HUDEP-2 (cell line): ENCODE measurements around the gene DLL1.
"Not testable (repeated sequence)": the region's sequence is repeated elsewhere in the genome, so short reads cannot be mapped to it uniquely, and the experiment has no call there.

Experiments
- DNase-seq, 76 experiments: peaks; one replicate each; lab custom pipeline; 2025; ENCODE audit not compliant: unreplicated experiment in 76 of 76; lab: John Stamatoyannopoulos, UW

The DLL1 gene

DNA sequence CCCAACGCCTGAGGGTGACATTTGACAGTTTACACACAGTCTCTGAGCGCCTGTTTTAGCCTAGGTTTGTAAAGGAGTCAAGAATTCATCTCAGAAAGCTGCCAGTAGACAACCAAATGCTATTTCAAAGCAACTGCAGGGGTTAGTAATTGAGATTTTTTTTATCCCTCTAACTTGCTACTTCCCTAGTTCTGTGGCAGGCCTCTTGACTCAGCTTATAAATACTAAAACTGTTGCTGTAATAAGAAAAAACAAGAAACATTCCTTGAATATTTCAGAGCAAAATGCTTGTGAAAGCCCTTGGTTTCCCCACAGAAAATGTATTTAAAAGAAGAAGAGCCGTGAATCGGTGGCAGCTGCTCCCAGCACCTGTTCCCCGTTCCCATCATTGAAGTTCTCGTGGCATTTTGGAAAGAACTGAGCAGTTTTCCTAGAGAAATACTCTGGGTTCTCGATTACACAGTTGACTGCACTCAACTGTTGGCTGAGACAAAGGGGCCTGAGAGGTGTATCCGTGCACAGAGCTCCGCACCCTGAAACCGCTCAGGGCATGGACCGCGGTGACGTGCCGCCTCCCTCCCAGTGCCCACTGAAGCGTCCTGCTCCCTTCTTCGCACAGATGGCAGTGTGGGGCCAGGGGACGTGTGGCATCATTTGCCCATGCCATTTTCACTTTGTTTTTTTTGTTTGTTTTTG lies 20.9 kb downstream of the DLL1 start:
- DNase-seq: no peak

DNA sequence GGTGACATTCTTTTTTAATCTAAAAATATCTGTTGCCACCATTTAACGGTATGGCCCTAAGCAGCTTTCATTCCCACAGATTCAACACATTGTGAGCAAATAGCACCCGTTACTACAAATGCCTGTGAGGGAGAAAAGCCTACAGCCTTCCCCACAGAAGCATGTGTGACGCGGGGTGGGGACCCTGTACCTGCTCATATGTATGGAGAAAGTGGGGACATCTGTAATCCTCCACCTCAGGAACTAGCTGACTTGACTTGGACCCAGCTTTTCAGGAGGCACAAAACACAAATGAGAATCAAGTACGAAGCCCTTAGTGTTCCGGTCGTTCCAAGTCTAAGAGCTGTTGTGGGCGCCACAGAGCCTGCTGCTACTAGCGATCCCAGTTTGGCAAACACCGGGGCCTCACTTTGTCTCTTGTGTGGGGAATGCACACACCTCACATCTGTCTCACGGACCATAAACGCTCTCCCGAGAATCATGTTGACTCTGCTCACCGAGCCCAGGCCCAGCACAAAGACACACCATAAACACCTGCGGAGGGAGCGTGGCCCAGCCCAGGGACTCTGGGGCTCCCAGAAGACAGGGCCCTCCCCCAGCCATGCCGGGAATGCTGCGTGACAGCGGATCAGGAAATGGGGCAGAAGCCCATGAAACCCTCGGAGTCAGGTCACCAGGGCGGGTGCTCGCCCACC lies 21.6 kb downstream of the DLL1 start:
- no peak for DNase-seq

- no peak for DNase-seq
Observed at GRCh38 chr6:170268216-170269129, 22.4 kb downstream of the DLL1 start.

DNA sequence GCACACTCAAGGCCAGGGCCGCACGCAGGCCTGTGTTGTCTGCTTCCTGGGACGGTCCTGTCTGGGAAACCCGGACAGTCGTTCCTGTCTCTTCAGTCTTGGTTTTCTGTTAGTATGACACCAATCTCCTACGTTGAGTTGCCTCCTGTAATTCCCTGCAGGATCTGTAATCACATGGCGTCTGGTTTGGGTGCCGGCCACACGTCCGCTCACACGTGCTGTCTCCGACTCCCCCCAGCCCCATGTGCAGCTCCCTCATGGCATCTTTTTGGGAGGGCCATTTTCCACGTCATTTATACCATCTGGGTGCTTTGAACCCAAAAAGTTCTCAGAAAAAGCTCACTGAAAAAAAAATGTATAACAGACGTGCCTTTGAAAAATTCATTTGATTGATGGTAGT lies 23.2 kb downstream of the DLL1 start:
- no peak for DNase-seq

DNA sequence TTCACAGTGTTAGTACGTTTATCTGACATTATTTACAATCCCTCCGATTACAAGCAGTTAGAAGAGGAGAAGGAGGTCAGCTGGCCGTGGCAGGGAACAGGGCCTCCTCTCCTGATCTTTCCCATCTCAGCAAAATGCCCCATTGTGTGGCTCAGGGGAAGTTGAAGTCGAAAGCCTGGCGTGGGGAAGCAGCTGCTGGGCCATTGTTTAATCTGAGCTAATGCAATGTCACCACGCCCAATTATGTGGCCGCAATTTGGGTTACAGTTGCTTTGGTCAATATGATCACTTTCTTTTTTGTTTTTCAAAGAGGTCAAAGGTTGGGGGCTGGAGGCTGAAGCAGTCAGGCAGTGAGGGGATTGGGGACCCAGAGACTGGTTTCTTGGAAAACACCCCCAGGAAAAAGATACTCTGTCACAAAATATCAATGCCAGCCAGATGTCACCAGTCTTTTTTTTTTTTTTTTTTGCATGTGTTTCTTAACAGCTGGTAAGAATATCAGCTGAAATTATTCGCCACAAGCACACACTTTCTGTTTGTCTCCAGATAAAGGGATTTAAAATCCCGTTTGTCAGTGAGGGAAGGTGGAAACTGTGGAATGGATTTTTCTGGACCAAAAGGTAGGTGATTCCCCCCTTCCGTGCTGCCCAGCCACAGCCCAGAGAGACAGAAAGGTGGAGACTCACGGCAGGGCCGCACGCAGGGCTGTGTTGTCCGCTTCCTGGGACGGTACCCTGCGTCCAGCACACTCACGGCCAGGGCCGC lies 24.6 kb downstream of the DLL1 start:
- no peak for DNase-seq

- no peak for DNase-seq
Observed at GRCh38 chr6:170265655-170266054, 25.2 kb downstream of the DLL1 start.

DNA sequence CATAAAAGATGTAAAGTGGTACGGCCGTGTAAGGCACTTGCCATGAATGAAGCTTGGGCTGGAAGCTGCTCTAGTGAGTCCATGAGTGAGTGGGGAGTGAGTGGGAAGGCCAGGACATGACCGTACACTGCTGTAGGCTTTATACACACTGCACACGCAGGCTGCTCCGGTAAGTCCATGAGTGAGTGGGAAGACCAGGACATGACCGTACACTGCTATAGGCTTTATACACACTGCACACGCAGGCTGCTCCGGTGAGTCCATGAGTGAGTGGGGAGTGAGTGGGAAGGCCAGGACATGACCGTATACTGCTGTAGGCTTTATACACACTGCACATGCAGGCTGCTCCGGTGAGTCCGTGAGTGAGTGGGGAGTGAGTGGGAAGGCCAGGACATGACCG lies 26.2 kb downstream of the DLL1 start:
- DNase-seq: not testable (repeated sequence)

GRCh38 chr6:170264086-170264485 lies 26.8 kb downstream of the DLL1 start:
- DNase-seq: no peak

- no peak for DNase-seq
Observed at GRCh38 chr6:170263410-170263809, 27.5 kb downstream of the DLL1 start.

- no peak for DNase-seq
Observed at GRCh38 chr6:170262489-170263088, 28.3 kb downstream of the DLL1 start.

- DNase-seq: no peak
Observed at GRCh38 chr6:170261643-170262488, 29.0 kb downstream of the DLL1 start.

DNA sequence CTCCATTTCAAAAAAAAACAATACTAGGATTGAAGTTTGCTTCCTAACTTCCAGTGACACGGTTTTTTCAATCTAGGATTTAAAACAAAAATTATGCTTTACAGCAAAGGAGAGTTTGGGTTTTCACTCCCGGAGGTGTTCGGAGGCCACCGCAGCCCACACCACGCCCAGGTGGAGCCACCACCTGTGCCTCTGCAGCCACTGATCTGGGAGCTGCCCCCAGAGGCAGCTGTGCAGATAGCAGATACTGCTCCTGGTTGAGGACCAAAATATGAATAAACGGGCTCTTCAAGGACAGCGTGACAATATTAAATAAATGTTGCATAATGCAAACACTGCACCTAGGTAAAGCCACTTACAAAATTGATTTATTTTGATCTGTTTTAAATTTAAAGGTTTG lies 30.2 kb downstream of the DLL1 start:
- no peak for DNase-seq

DNA sequence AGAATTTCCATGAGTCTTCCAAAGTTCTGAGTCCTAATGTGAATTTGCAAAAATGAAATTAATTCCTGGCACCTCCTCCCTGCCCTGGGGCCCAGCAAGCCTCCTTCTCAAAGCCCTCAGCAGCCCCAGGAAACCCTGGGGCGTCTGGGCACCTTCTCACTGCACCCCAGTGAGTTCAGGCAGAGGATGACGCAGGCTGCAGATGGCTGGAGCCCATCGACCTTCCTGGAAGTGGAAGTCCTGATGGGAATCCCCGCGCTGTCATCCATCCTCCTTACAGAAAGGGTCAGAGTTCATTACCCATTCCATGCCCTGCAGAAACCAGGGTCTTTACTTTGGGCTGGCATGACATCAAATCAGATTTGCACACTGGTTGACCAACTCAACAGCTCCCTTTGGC lies 31.6 kb downstream of the DLL1 start:
- no peak for DNase-seq

GRCh38 chr6:170258407-170258806 lies 32.5 kb downstream of the DLL1 start:
- DNase-seq: no peak

DNA sequence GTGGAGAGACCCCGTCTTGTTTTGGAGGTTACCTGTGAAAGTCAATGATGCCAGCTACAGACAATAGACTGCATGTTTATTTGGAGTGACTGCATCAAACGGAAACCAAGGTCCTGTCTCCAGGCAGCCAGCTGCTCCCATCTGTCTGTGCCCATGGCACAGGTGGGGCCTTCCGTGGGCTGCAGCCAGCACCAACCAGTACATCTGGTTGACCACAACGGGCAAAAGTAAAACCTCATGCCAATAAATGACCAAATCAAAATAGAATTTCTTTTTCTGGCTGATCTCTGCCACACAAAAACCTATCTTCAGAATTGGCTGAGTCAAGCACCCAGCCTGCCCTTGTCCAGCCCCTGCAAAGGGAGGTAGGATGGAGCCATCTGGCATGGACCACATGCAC lies 33.5 kb downstream of the DLL1 start:
- no peak for DNase-seq

DNA sequence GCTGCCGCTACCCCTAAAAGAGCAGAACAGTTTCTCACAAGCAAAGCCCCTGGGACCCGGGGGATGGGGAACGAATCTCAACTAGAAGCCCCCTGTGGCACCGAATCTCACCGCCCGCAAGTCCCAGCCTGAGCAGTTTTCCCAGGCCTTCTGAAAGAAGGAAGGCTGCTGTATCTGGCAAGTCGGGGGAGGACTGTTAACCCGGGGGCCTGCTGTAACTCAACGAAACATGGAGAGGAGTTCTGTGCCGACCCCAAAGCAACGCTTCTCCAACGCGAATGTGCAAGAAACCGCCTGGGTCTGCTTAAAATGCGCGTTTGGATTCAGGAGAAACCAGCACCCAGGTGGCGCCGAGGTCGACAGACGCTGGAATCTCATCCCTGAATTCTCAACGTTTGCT lies 34.2 kb downstream of the DLL1 start:
- DNase-seq: no peak

GRCh38 chr6:170255426-170256125 lies 35.3 kb downstream of the DLL1 start:
- no peak for DNase-seq

DNA sequence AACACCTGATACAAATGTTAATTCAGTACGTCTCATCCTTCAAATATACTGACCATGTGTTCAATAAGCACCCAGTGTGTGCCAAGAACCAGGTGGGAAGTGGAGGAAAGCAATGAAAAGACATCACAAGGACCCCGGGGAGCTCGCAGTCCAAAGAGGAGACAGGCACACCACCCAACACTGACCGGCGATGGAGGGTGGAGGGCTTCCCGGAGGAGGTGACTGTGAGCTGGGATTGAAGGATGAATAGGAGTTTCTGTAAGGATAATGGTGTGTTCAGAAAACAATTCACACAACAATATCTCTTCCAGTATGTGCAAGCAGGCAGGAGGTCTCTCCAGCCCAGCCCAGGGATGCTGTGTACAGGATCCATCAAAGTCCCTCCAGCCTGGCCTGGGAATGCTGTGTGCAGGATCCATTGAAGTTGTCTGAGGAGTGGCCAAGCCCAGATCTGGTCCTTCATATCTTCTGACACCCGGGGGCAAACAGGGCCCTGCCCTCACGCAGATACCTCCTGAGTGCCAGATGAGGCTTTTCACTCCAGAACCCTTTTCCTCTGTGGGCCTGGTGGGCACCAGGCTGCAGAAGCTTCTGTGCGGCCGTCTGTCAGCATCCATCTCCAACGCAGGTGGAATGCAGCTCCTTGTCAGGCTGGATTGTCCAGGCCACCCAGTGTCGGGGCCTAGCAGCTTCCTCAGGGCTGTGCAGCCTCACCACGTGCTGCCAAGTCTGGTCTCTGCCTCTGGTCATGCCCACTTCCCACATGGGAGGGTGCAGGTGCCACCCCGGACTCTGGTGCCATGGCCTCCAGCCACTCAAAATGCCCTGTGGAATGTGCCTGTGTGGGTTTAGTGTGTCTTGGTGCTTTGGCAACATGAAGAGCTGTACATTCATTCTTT lies 36.3 kb downstream of the DLL1 start:
- no peak for DNase-seq
